ENCODE data around the gene WNT3. TPM values are rescaled to one million over a fixed set of nuclear protein-coding genes. Genes with fewer than 3 reads are reported as not detected.
"Not testable (repeated sequence)": the region's sequence is repeated elsewhere in the genome, so short reads cannot be mapped to it uniquely, and the experiment has no call there.

WNT3 gene
- total RNA-seq, 2 experiments from 2014 or later: not detected

DNA sequence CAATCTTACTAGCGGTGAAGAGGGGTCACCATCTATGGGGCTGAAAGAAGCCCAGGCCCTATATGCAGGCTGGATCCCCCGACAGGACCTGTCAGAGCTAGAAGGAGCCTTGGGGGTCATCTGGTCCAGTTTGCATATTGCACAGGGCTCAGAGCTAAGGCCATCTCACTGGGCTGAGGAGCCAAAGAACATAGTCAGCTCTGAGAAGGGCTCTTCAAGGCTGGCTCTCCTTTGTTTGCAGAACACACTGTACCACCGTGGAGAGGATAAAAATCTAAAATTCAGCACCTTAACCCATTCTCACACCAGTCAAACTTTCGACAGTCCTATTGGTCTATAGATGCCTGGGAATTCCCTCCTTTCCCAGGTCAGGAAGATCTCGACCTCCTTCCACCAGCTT lies 24.2 kb downstream of the WNT3 start:
- Histone ChIP-seq H3K4me1 (ENCODE audit: insufficient read depth, low read length) (no peaks in the 10 kb centered on the region), H3K27ac (ENCODE audit: low read depth in 1 of 2, low read length in 2 of 2) (no peak overlapping the region), H3K9me3 (ENCODE audit: control insufficient read depth in 1 of 2, insufficient read depth in 1 of 2, low read length in 2 of 2) (peaks cover 0 to 6% of the 10 kb centered on the region in 2 experiments), H3K36me3 (ENCODE audit: insufficient read depth, low read length) (no peaks in the 10 kb centered on the region), H3K4me3 (ENCODE audit: low read length) (no peak overlapping the region), H3K27me3 (ENCODE audit: control insufficient read depth in 1 of 2, insufficient read depth in 2 of 2, low read length in 2 of 2) (peaks cover 8% of the 10 kb centered on the region in 2 experiments)
- DNase-seq: no peak
- no peaks in the 10 kb centered on the region for H3K4me1 Mint-ChIP-seq (ENCODE audit: low read depth)
- no peaks in the 10 kb centered on the region for H3K36me3 Mint-ChIP-seq (ENCODE audit: low read depth)
- CTCF ChIA-PET: no interaction called here
- no peak for ATAC-seq (ENCODE audit: poor library complexity)
- no peak overlapping the region for H3K4me3 Mint-ChIP-seq
- intact Hi-C loops (cut with DNase I, micrococcal nuclease): no loop called here
- no peak for TF ChIP-seq CTCF (IDR thresholded peaks at IDR 0.05)
- no peak overlapping the region for H3K27ac Mint-ChIP-seq
- peaks cover 31% of the 10 kb centered on the region for H3K27me3 Mint-ChIP-seq
- POLR2A ChIA-PET: no interaction called here
- H3K9me3 Mint-ChIP-seq: no peaks in the 10 kb centered on the region

DNA sequence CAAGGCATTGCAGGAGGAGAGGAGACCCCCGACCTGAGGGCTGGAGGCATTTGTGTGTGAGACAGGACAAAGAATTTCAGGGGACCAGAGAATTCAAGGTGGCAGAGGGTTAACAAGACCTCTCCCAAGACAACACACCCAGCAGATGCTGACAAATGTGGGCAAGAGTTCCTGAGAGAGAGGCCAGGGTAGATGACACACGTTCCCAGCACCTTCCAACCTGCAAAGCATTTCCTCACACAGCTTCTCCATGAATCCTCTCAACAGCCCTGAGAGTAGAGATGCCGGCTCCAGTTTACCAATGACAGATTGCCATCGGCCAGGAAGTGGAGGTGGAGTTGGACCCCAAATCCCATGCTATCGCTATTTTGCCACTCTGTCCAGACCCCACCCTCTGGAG lies 25.0 kb downstream of the WNT3 start:
- Histone ChIP-seq H3K9me3 (ENCODE audit: control insufficient read depth in 1 of 2, insufficient read depth in 1 of 2, low read length in 2 of 2) (peaks cover 0 to 11% of the 10 kb centered on the region in 2 experiments), H3K27me3 (ENCODE audit: control insufficient read depth in 1 of 2, insufficient read depth in 2 of 2, low read length in 2 of 2) (peaks cover 8% of the 10 kb centered on the region in 2 experiments), H3K4me1 (ENCODE audit: insufficient read depth, low read length) (no peaks in the 10 kb centered on the region), H3K27ac (ENCODE audit: low read depth in 1 of 2, low read length in 2 of 2) (no peak overlapping the region), H3K4me3 (ENCODE audit: low read length) (no peak overlapping the region), H3K36me3 (ENCODE audit: insufficient read depth, low read length) (no peaks in the 10 kb centered on the region)
- Mint-ChIP-seq H3K27ac (no peak overlapping the region), H3K36me3 (ENCODE audit: low read depth) (no peaks in the 10 kb centered on the region), H3K4me3 (no peak overlapping the region), H3K4me1 (ENCODE audit: low read depth) (no peaks in the 10 kb centered on the region), H3K27me3 (peaks cover 31% of the 10 kb centered on the region), H3K9me3 (no peaks in the 10 kb centered on the region)
- TF ChIP-seq CTCF (IDR thresholded peaks at IDR 0.05): no peak
- ATAC-seq (ENCODE audit: poor library complexity) (no peak), DNase-seq (no peak)
- CTCF ChIA-PET: no interaction called here
- POLR2A ChIA-PET: no interaction called here
- intact Hi-C loops (cut with DNase I, micrococcal nuclease): no loop called here

GRCh38 chr17:46793023-46793422 lies 25.5 kb downstream of the WNT3 start:
- H3K9me3 ChIP-seq (ENCODE audit: control insufficient read depth in 1 of 2, insufficient read depth in 1 of 2, low read length in 2 of 2): peaks cover 0 to 11% of the 10 kb centered on the region in 2 experiments
- CTCF ChIA-PET; H3K4me3 ChIP-seq (ENCODE audit: low read length); H3K36me3 Mint-ChIP-seq (ENCODE audit: low read depth); H3K9me3 Mint-ChIP-seq; H3K4me1 ChIP-seq (ENCODE audit: insufficient read depth, low read length); H3K4me3 Mint-ChIP-seq; H3K27ac ChIP-seq (ENCODE audit: low read depth in 1 of 2, low read length in 2 of 2); ATAC-seq (ENCODE audit: poor library complexity); POLR2A ChIA-PET; H3K27ac Mint-ChIP-seq; H3K4me1 Mint-ChIP-seq (ENCODE audit: low read depth); H3K27me3 ChIP-seq (ENCODE audit: control insufficient read depth in 1 of 2, insufficient read depth in 2 of 2, low read length in 2 of 2); intact Hi-C loops (cut with DNase I, micrococcal nuclease); H3K36me3 ChIP-seq (ENCODE audit: insufficient read depth, low read length); DNase-seq: not testable (repeated sequence)
- peaks cover 31% of the 10 kb centered on the region for H3K27me3 Mint-ChIP-seq

- Mint-ChIP-seq H3K36me3 (ENCODE audit: low read depth) (no peaks in the 10 kb centered on the region), H3K9me3 (no peaks in the 10 kb centered on the region), H3K4me1 (ENCODE audit: low read depth) (no peaks in the 10 kb centered on the region), H3K4me3 (no peak overlapping the region), H3K27ac (no peak overlapping the region), H3K27me3 (peaks cover 31% of the 10 kb centered on the region)
- Histone ChIP-seq H3K36me3 (ENCODE audit: insufficient read depth, low read length) (no peaks in the 10 kb centered on the region), H3K4me3 (ENCODE audit: low read length) (no peak overlapping the region), H3K4me1 (ENCODE audit: insufficient read depth, low read length) (no peaks in the 10 kb centered on the region), H3K9me3 (ENCODE audit: control insufficient read depth in 1 of 2, insufficient read depth in 1 of 2, low read length in 2 of 2) (peaks cover 0 to 11% of the 10 kb centered on the region in 2 experiments), H3K27ac (ENCODE audit: low read depth in 1 of 2, low read length in 2 of 2) (no peak overlapping the region), H3K27me3 (ENCODE audit: control insufficient read depth in 1 of 2, insufficient read depth in 2 of 2, low read length in 2 of 2) (peaks cover 8% of the 10 kb centered on the region in 2 experiments)
- ChIA-PET POLR2A (no interaction called here), CTCF (no interaction called here)
- TF ChIP-seq CTCF (IDR thresholded peaks at IDR 0.05): no peak
- ATAC-seq (ENCODE audit: poor library complexity): no peak
- intact Hi-C loops (cut with DNase I, micrococcal nuclease): no loop called here
- no peak for DNase-seq
Measured at GRCh38 chr17:46792071-46792470, 26.4 kb downstream of the WNT3 start.
